Measurements from ENCODE around the gene KRTAP9-6. TPM values are rescaled to one million over a fixed set of nuclear protein-coding genes. Genes with fewer than 3 reads are reported as not detected.

The KRTAP9-6 gene
- total RNA-seq, 1 experiment from 2014 or later = not detected

DNA sequence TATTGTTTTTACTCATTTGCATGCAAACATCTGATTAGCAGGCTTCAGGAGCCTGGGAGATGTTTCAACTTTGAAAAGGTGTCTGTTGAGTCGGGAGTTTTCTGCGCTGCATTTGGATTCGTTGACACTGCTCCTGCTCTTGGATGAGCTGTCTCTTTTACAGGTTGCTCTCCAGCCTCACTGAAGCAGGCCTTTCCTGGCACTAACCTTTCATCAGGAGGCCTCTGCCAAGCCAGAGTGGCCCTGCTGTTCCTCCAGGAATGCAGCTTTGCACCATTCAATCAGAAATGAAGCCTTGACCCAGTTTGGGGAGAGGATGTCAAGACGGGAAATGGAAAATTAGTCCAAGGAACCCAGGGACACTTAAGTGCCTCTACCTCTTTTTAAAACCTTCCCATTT is 37.8 kb downstream of the KRTAP9-6 start:
- H3K9ac ChIP-seq (ENCODE audit: low read length) = no peak overlapping the region
- CTCF ChIA-PET = no interaction called here
- ATAC-seq = no peak
- H3K4me1 ChIP-seq (ENCODE audit: control insufficient read depth in 1 of 2, insufficient read depth in 2 of 2, low read length in 2 of 2) = no peaks in the 10 kb centered on the region
- H3K27me3 ChIP-seq (ENCODE audit: insufficient read depth, low read length) = no peaks in the 10 kb centered on the region
- no peaks in the 10 kb centered on the region for H4K20me1 ChIP-seq (ENCODE audit: insufficient read depth)
- no peak overlapping the region for H2AFZ ChIP-seq (ENCODE audit: low read depth, low read length, poor library complexity, severe bottlenecking)
- H3K9me2 ChIP-seq (ENCODE audit: insufficient read depth) = no peaks in the 10 kb centered on the region
- H3K4me3 ChIP-seq (replicated peaks in 1 of 2; ENCODE audit: low read depth in 1 of 2, low read length in 2 of 2) = no peak overlapping the region
- BruUV-seq (replicated peaks) = no TSS peak
- intact Hi-C loops (cut with micrococcal nuclease) = no loop called here
- POLR2A ChIA-PET = no interaction called here
- H3K79me2 ChIP-seq (ENCODE audit: insufficient read depth, low read length) = no peaks in the 10 kb centered on the region
- H3K27ac ChIP-seq (ENCODE audit: low read depth, low read length) = no peak overlapping the region
- peaks cover 0 to 14% of the 10 kb centered on the region in 2 experiments; a peak in 1 of 4 replicates for H3K9me3 ChIP-seq (ENCODE audit: control insufficient read depth in 1 of 2, insufficient read depth in 1 of 2, low read depth in 1 of 2, low read length in 2 of 2)
- no peak for TF ChIP-seq ZNF274 (IDR thresholded peaks at IDR 0.05; ENCODE audit: low read depth, low read length)
- TF ChIP-seq, protein P1, sequence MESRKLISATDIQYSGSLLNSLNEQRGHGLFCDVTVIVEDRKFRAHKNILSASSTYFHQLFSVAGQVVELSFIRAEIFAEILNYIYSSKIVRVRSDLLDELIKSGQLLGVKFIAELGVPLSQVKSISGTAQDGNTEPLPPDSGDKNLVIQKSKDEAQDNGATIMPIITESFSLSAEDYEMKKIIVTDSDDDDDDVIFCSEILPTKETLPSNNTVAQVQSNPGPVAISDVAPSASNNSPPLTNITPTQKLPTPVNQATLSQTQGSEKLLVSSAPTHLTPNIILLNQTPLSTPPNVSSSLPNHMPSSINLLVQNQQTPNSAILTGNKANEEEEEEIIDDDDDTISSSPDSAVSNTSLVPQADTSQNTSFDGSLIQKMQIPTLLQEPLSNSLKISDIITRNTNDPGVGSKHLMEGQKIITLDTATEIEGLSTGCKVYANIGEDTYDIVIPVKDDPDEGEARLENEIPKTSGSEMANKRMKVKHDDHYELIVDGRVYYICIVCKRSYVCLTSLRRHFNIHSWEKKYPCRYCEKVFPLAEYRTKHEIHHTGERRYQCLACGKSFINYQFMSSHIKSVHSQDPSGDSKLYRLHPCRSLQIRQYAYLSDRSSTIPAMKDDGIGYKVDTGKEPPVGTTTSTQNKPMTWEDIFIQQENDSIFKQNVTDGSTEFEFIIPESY (IDR thresholded peaks at IDR 0.05; ENCODE audit: extremely low read depth, insufficient replicate concordance, low read length) = no peak
- no peak for TF ChIP-seq EZH2 (IDR thresholded peaks at IDR 0.05)
- no peak for TF ChIP-seq ZFX (IDR thresholded peaks at IDR 0.05)
- TF ChIP-seq JUND (IDR thresholded peaks at IDR 0.05) = no peak
- no peak for TF ChIP-seq SRF (IDR thresholded peaks at IDR 0.05; ENCODE audit: low read depth)
- TF ChIP-seq POLR2A (IDR thresholded peaks at IDR 0.05; ENCODE audit: borderline replicate concordance, extremely low read depth, insufficient read depth, insufficient read length) = no peak
- TF ChIP-seq ELF1 (IDR thresholded peaks at IDR 0.05; ENCODE audit: borderline replicate concordance, low read depth) = no peak
- TF ChIP-seq RAD21 (IDR thresholded peaks at IDR 0.05; ENCODE audit: low read depth) = no peak
- TF ChIP-seq, protein P2, sequence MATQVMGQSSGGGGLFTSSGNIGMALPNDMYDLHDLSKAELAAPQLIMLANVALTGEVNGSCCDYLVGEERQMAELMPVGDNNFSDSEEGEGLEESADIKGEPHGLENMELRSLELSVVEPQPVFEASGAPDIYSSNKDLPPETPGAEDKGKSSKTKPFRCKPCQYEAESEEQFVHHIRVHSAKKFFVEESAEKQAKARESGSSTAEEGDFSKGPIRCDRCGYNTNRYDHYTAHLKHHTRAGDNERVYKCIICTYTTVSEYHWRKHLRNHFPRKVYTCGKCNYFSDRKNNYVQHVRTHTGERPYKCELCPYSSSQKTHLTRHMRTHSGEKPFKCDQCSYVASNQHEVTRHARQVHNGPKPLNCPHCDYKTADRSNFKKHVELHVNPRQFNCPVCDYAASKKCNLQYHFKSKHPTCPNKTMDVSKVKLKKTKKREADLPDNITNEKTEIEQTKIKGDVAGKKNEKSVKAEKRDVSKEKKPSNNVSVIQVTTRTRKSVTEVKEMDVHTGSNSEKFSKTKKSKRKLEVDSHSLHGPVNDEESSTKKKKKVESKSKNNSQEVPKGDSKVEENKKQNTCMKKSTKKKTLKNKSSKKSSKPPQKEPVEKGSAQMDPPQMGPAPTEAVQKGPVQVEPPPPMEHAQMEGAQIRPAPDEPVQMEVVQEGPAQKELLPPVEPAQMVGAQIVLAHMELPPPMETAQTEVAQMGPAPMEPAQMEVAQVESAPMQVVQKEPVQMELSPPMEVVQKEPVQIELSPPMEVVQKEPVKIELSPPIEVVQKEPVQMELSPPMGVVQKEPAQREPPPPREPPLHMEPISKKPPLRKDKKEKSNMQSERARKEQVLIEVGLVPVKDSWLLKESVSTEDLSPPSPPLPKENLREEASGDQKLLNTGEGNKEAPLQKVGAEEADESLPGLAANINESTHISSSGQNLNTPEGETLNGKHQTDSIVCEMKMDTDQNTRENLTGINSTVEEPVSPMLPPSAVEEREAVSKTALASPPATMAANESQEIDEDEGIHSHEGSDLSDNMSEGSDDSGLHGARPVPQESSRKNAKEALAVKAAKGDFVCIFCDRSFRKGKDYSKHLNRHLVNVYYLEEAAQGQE (IDR thresholded peaks at IDR 0.05; ENCODE audit: low read depth) = no peak
- no peak for TF ChIP-seq YY1 (IDR thresholded peaks at IDR 0.05; ENCODE audit: extremely low read depth, insufficient replicate concordance, low read depth, low read length)
- no peaks in the 10 kb centered on the region for H3K36me3 ChIP-seq (ENCODE audit: control insufficient read depth in 1 of 2, insufficient read depth in 2 of 2, low read length in 2 of 2)
- RAD21 ChIA-PET (ENCODE audit: low non-redundant PET in 1 of 2, low total read pairs in 2 of 2, uncharacterized antibody in 2 of 2, unreplicated experiment in 2 of 2) = no interaction called here
- DNase-seq (ENCODE audit: low read depth, low spot score) = no peak
- no peak overlapping the region for H3K4me2 ChIP-seq (ENCODE audit: low read length)
